Panc1 (cell line): ENCODE results near the gene KLF16. TPM values are rescaled to one million over a fixed set of nuclear protein-coding genes. Genes with fewer than 3 reads are reported as not detected.

Experiments used
- ATAC-seq: fragments of 200-7000 bp; cut with Tn5 transposase; 2 replicates; pipeline ENCODE4 v1.9.1; 2020; ENCODE audit warnings: mild to moderate bottlenecking, moderate library complexity
- BruUV-seq: library from RNA; stranded (reverse); fragments of 400-500 nt; replicated peaks from 2 replicates; lab custom pipeline; 2021; lab: Mats Ljungman, UMichigan
- CTCF ChIA-PET: fragments of 300-600 bp; sonication (Branson Sonifier 250); formaldehyde crosslinking; loops from one replicate; lab custom pipeline; 2022; ENCODE audit warnings: antibody characterized with exemption; lab: Charles Lee
- POLR2A ChIA-PET: fragments of 300-600 bp; sonication (Branson Sonifier 250); formaldehyde crosslinking; loops from one replicate; lab custom pipeline; 2022; ENCODE audit warnings: antibody characterized with exemption; lab: Charles Lee
- DNase-seq: peaks from one replicate; pipeline ENCODE4 v3.0.0-alpha.2; 2010; ENCODE audit warnings: low read depth, low spot score
- H3K27ac ChIP-seq: 2 replicates; pipeline ENCODE4 v1.5.1; 2011; ENCODE audit warnings: mild to moderate bottlenecking, low read length, inconsistent platforms
- H3K27me3 ChIP-seq: fragments of 200-500 bp; sonication (Bioruptor generic); 2 replicates; pipeline ENCODE4 v1.6.0; 2014; ENCODE audit warnings: low read length, inconsistent platforms; ENCODE audit not compliant: control insufficient read depth, insufficient read depth
- H3K36me3 ChIP-seq: fragments of 200-500 bp; sonication (Bioruptor generic); 2 replicates; pipeline ENCODE4 v1.5.1; 2014; ENCODE audit warnings: inconsistent platforms, mild to moderate bottlenecking, low read length, moderate library complexity; ENCODE audit not compliant: control insufficient read depth, insufficient read depth
- H3K4me1 ChIP-seq: 2 replicates; pipeline ENCODE4 v1.5.1; 2011; ENCODE audit warnings: inconsistent platforms, mild to moderate bottlenecking, low read length, moderate library complexity; ENCODE audit not compliant: control insufficient read depth, insufficient read depth
- H3K4me3 ChIP-seq, 2 experiments: 2 replicates each; pipeline ENCODE4 v1.5.1; 2011 to 2012; ENCODE audit warnings: low read depth in 2 of 2, low read length in 2 of 2, mild to moderate bottlenecking in 2 of 2, inconsistent platforms in 1 of 2, moderate library complexity in 1 of 2
- H3K9me3 ChIP-seq: fragments of 200-500 bp; sonication (Bioruptor generic); 2 replicates; pipeline ENCODE4 v1.5.1; 2014; ENCODE audit warnings: low read depth, mild to moderate bottlenecking, inconsistent platforms, low read length, moderate library complexity; ENCODE audit not compliant: control insufficient read depth, insufficient read depth
- CTCF ChIP-seq: fragments of 450-650 bp; IDR thresholded peaks from 2 replicates; pipeline ENCODE4 v1.5.1; 2017; ENCODE audit warnings: mild to moderate bottlenecking
- POLR2AphosphoS5 ChIP-seq: IDR thresholded peaks from 2 replicates; pipeline ENCODE4 v1.6.1; 2012; ENCODE audit warnings: mild to moderate bottlenecking, low read depth, low read length, moderate library complexity
- REST ChIP-seq, 2 experiments: IDR thresholded peaks; 2 replicates each; pipeline ENCODE4 v1.6.1; 2011 to 2012; ENCODE audit warnings: low read depth in 2 of 2, control low read depth in 1 of 2, low read length in 1 of 2, mild to moderate bottlenecking in 1 of 2, moderate library complexity in 1 of 2; ENCODE audit not compliant: insufficient read depth in 1 of 2
- SIN3A ChIP-seq: IDR thresholded peaks from 2 replicates; pipeline ENCODE4 v1.6.1; 2012; ENCODE audit warnings: low read depth, mild to moderate bottlenecking, low read length, moderate library complexity, borderline replicate concordance; ENCODE audit not compliant: insufficient read depth
- TCF7L2 ChIP-seq: IDR thresholded peaks from 2 replicates; pipeline ENCODE4 v1.6.1; 2011; ENCODE audit warnings: mild to moderate bottlenecking, low read depth, low read length, inconsistent platforms
- in situ Hi-C: cut with HindIII; loops from 2 replicates; pipeline ENCODE4 v1.10.0; 2016; ENCODE audit warnings: low sequenced_read_pairs, low pct_unique_long_range_greater_than_20kb
- intact Hi-C: fragments of 100-400 bp; cut with micrococcal nuclease; formaldehyde crosslinking; loops from one replicate; pipeline ENCODE4 v1.10.0; 2022; ENCODE audit not compliant: unreplicated experiment
- total RNA-seq: library from RNA; stranded (reverse); gene quantifications from one replicate; pipeline ENCODE4 v1.2.1, GENCODE V29; 2021; ENCODE audit not compliant: unreplicated experiment

KLF16 gene
- total RNA-seq, 1 experiment from 2014 or later: 79.3 TPM

- no peak for DNase-seq
- in situ Hi-C loops: no loop called here
- POLR2A ChIA-PET: no interaction called here
- H3K9me3 ChIP-seq: no peaks in the 10 kb centered on the region
- TF ChIP-seq REST (IDR thresholded peaks at IDR 0.05; ENCODE audit: insufficient read depth in 1 of 2, low read depth in 2 of 2, low read length in 1 of 2) (no peak), SIN3A (no peak), CTCF (no peak)
- peaks cover 17% of the 10 kb centered on the region for H3K4me1 ChIP-seq
- no peaks in the 10 kb centered on the region for H3K36me3 ChIP-seq
- no TSS peak for BruUV-seq
- H3K27ac ChIP-seq: peak overlapping the region; percentile 79
- H3K27me3 ChIP-seq: no peaks in the 10 kb centered on the region
- intact Hi-C loops: no loop called here
- peak overlapping the region; percentile 33 to 45 for H3K4me3 ChIP-seq
- CTCF ChIA-PET: interaction anchor here (0.8 kb wide), 1 partner anchor 69 kb away, joined by 3 read pairs; no protein-coding TSS in a partner anchor
- 0 out of 2 replicates have a peak, but pooled peaks have one; percentile 1 for ATAC-seq
Measured at GRCh38 chr19:1908364-1908678, 44.9 kb upstream of the KLF16 start.

GRCh38 chr19:1907563-1908363 is 44.4 kb upstream of the KLF16 start:
- Histone ChIP-seq H3K36me3 (no peaks in the 10 kb centered on the region), H3K4me3 (peak overlapping the region; percentile 33 to 45), H3K9me3 (no peaks in the 10 kb centered on the region), H3K27me3 (no peaks in the 10 kb centered on the region), H3K4me1 (peaks cover 17% of the 10 kb centered on the region), H3K27ac (peak overlapping the region; percentile 79)
- TF ChIP-seq REST (IDR thresholded peaks at IDR 0.05; ENCODE audit: insufficient read depth in 1 of 2, low read depth in 2 of 2, low read length in 1 of 2): no peak
- TF ChIP-seq TCF7L2: no peak
- no peak for TF ChIP-seq CTCF
- TF ChIP-seq POLR2AphosphoS5: peak; percentile 44; the same call in 1 of the 2 replicates
- BruUV-seq: no TSS peak
- ATAC-seq (peak; percentile 57), DNase-seq (no peak)
- POLR2A ChIA-PET: no interaction called here
- in situ Hi-C loops (no loop called here), intact Hi-C loops (no loop called here)
- CTCF ChIA-PET: interaction anchor here (0.8 kb wide), 1 partner anchor 69 kb away, joined by 3 read pairs; no protein-coding TSS in a partner anchor
